ENCODE measurements around the gene TMEM220. TPM values are rescaled to one million over a fixed set of nuclear protein-coding genes. Genes with fewer than 3 reads are reported as not detected.

The TMEM220 gene
- total RNA-seq, 2 donors from 2014 or later = 1.4 to 10.9 TPM

- Histone ChIP-seq H3K27me3 (ENCODE audit: control insufficient read depth, insufficient read depth, low read length, poor library complexity, severe bottlenecking) (no peaks in the 10 kb centered on the region), H3K36me3 (ENCODE audit: control insufficient read depth, insufficient read depth, low read length) (no peaks in the 10 kb centered on the region), H3K9ac (ENCODE audit: extremely low read depth, low read length, poor library complexity, severe bottlenecking) (no peak overlapping the region), H3K27ac (ENCODE audit: low read depth, low read length) (no peak overlapping the region), H3K4me3 (ENCODE audit: low read length) (no peak overlapping the region), H3K9me3 (ENCODE audit: control insufficient read depth, low read length) (no peaks in the 10 kb centered on the region), H3K4me1 (ENCODE audit: control insufficient read depth, insufficient read depth, low read length) (no peaks in the 10 kb centered on the region)
- Mint-ChIP-seq H3K9me3 (no peaks in the 10 kb centered on the region), H3K4me1 (peaks cover 30% of the 10 kb centered on the region), H3K4me3 (no peak overlapping the region), H3K27ac (no peak overlapping the region), H3K27me3 (ENCODE audit: insufficient read depth) (peaks cover 2% of the 10 kb centered on the region), H3K36me3 (ENCODE audit: low read depth) (no peaks in the 10 kb centered on the region)
- WGBS, 2 experiments (ENCODE audit: insufficient coverage in 1 of 2, insufficient read length in 1 of 2) = 86 to 87% methylated on average over 5 to 6 of the region's 6 CpGs
- TF ChIP-seq CTCF (conservative IDR thresholded peaks at IDR 0.05) = no peak
- DNase-seq = peak; percentile 37
These were observed 28.2 kb upstream of the TMEM220 start for GRCh38 chr17:10758062-10758461.

GRCh38 chr17:10757647-10758046 is 27.8 kb upstream of the TMEM220 start:
- Histone ChIP-seq H3K36me3 (ENCODE audit: control insufficient read depth, insufficient read depth, low read length) (no peaks in the 10 kb centered on the region), H3K9me3 (ENCODE audit: control insufficient read depth, low read length) (no peaks in the 10 kb centered on the region), H3K27ac (ENCODE audit: low read depth, low read length) (no peak overlapping the region), H3K9ac (ENCODE audit: extremely low read depth, low read length, poor library complexity, severe bottlenecking) (no peak overlapping the region), H3K4me1 (ENCODE audit: control insufficient read depth, insufficient read depth, low read length) (no peaks in the 10 kb centered on the region), H3K27me3 (ENCODE audit: control insufficient read depth, insufficient read depth, low read length, poor library complexity, severe bottlenecking) (no peaks in the 10 kb centered on the region), H3K4me3 (ENCODE audit: low read length) (no peak overlapping the region)
- Mint-ChIP-seq H3K27ac (no peak overlapping the region), H3K36me3 (ENCODE audit: low read depth) (no peaks in the 10 kb centered on the region), H3K27me3 (ENCODE audit: insufficient read depth) (peaks cover 2% of the 10 kb centered on the region), H3K4me1 (peaks cover 30% of the 10 kb centered on the region), H3K9me3 (no peaks in the 10 kb centered on the region), H3K4me3 (no peak overlapping the region)
- DNase-seq = no peak
- TF ChIP-seq CTCF (conservative IDR thresholded peaks at IDR 0.05) = no peak
- WGBS, 2 experiments (ENCODE audit: insufficient coverage in 1 of 2, insufficient read length in 1 of 2) = 79 to 81% methylated on average over 2 of the region's 2 CpGs

DNA sequence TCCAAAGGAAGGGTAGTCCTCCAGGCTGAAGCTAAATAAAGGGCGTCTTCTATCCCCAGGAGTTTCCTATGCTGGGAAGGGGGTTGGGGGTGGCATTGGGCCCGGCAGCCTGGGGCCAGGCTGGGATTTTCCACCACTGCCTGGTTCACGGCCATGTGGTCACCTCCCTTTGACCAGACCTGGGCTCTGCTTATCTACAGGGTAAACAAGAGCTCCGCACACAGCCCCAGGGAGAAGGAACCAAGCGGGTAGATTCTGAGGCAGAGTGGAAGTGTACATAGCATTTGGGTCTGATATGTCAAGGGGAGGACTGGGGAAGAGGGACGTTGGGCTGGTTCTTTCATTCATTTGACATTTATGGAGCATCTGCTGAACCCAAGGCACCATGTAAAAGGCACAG is 27.2 kb upstream of the TMEM220 start:
- Mint-ChIP-seq H3K27ac (no peak overlapping the region), H3K27me3 (ENCODE audit: insufficient read depth) (peaks cover 2% of the 10 kb centered on the region), H3K4me3 (no peak overlapping the region), H3K9me3 (no peaks in the 10 kb centered on the region), H3K36me3 (ENCODE audit: low read depth) (no peaks in the 10 kb centered on the region), H3K4me1 (peaks cover 30% of the 10 kb centered on the region)
- H3K4me3 ChIP-seq (ENCODE audit: low read length) = no peak overlapping the region
- DNase-seq = no peak
- no peaks in the 10 kb centered on the region for H3K36me3 ChIP-seq (ENCODE audit: control insufficient read depth, insufficient read depth, low read length)
- no peak overlapping the region for H3K27ac ChIP-seq (ENCODE audit: low read depth, low read length)
- no peaks in the 10 kb centered on the region for H3K9me3 ChIP-seq (ENCODE audit: control insufficient read depth, low read length)
- 90 to 95% methylated on average over 2 to 6 of the region's 6 CpGs for WGBS, 2 experiments (ENCODE audit: insufficient coverage in 1 of 2, insufficient read length in 1 of 2)
- no peaks in the 10 kb centered on the region for H3K27me3 ChIP-seq (ENCODE audit: control insufficient read depth, insufficient read depth, low read length, poor library complexity, severe bottlenecking)
- H3K4me1 ChIP-seq (ENCODE audit: control insufficient read depth, insufficient read depth, low read length) = no peaks in the 10 kb centered on the region
- TF ChIP-seq CTCF (conservative IDR thresholded peaks at IDR 0.05) = no peak
- H3K9ac ChIP-seq (ENCODE audit: extremely low read depth, low read length, poor library complexity, severe bottlenecking) = no peak overlapping the region
